Lower lobe of right lung (tissue), 2 donors: Measurements from ENCODE around the gene EMSY. TPM values are rescaled to one million over a fixed set of nuclear protein-coding genes. Genes with fewer than 3 reads are reported as not detected.

Experiments used
- ATAC-seq, 2 donors: fragments of 200-7000 bp; cut with Tn5 transposase; one replicate each; pipeline ENCODE4 v1.9.1; 2020 to 2022; ENCODE audit warnings: mild to moderate bottlenecking in 2 of 2, moderate library complexity in 2 of 2
- DNase-seq: peaks from one replicate; pipeline ENCODE4 v3.0.0-alpha.2; 2020
- H3K27ac ChIP-seq: fragments of 200-600 bp; one replicate; pipeline ENCODE4 v1.8.0; 2022
- H3K27me3 ChIP-seq: fragments of 200-600 bp; one replicate; pipeline ENCODE4 v1.8.0; 2022; ENCODE audit warnings: low read depth
- H3K36me3 ChIP-seq: fragments of 200-600 bp; one replicate; pipeline ENCODE4 v1.8.0; 2022; ENCODE audit warnings: mild to moderate bottlenecking
- H3K4me1 ChIP-seq: fragments of 200-600 bp; one replicate; pipeline ENCODE4 v1.8.0; 2022
- H3K4me3 ChIP-seq: fragments of 200-600 bp; one replicate; pipeline ENCODE4 v1.8.0; 2022; ENCODE audit warnings: mild to moderate bottlenecking
- H3K9me3 ChIP-seq: fragments of 200-600 bp; one replicate; pipeline ENCODE4 v1.8.0; 2022
- intact Hi-C: fragments of 100-400 bp; cut with DNase I; formaldehyde crosslinking; loops from one replicate; pipeline ENCODE4 v1.11.0; 2022
- total RNA-seq: library from RNA; stranded (reverse); fragmentation: NEBNext Ultra II Directional; extraction: Animal tissue kit (Norgen Biotek cat#: 25700); gene quantifications from one replicate; pipeline ENCODE4 v1.2.1, GENCODE V29; 2021
- TF ChIP-seq, protein P1 (sequence below): fragments of 200-600 bp; IDR thresholded peaks from one replicate; pipeline ENCODE4 v1.8.0; 2022; ENCODE audit warnings: antibody characterized with exemption, mild to moderate bottlenecking
- donor health status: DM: no; HTN: yes; CAD: no; lungs with severe emphysema.

EMSY gene
- total RNA-seq, 1 donor from 2014 or later, result 21.1 TPM

DNA sequence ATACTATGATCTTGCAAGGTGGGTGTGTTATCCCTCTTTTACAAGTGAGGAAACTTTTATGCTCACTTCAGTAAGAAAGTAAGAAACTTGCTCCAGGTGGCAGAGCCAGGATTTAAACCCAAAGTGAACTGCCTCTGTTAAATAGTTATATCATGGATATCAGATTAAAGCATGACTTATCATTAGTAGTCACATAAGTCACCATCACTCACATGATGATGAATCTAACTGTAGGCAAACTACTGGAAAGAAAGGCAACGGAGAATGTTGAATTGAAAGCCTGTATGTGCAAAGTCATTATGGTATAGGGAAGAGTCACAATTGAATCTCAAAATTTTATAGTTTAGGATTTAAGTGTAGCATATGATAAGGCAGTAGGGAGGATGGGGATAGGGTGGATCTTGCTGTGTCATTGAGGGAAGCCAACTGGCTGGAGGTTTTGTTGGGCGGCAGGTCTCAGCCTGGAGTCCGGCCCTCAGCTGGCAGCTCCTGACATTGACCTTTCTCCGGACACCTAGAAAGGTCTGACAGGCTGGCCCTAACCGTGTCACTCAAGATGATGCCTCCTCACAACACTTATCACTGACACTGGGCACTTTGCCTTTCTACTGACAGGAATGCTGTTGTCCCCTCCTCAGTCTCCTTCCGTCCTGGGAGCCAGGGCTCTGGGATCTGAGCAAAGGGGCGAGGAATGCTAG is 98.3 kb downstream of the EMSY start:
- Histone ChIP-seq H3K36me3 (peaks cover 79% of the 10 kb centered on the region), H3K4me1 (no peaks in the 10 kb centered on the region), H3K9me3 (no peaks in the 10 kb centered on the region), H3K4me3 (no peak overlapping the region), H3K27me3 (no peaks in the 10 kb centered on the region), H3K27ac (no peak overlapping the region)
- TF ChIP-seq, protein P1, sequence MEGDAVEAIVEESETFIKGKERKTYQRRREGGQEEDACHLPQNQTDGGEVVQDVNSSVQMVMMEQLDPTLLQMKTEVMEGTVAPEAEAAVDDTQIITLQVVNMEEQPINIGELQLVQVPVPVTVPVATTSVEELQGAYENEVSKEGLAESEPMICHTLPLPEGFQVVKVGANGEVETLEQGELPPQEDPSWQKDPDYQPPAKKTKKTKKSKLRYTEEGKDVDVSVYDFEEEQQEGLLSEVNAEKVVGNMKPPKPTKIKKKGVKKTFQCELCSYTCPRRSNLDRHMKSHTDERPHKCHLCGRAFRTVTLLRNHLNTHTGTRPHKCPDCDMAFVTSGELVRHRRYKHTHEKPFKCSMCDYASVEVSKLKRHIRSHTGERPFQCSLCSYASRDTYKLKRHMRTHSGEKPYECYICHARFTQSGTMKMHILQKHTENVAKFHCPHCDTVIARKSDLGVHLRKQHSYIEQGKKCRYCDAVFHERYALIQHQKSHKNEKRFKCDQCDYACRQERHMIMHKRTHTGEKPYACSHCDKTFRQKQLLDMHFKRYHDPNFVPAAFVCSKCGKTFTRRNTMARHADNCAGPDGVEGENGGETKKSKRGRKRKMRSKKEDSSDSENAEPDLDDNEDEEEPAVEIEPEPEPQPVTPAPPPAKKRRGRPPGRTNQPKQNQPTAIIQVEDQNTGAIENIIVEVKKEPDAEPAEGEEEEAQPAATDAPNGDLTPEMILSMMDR, result no peak
- intact Hi-C loops, result no loop called here
- no peak for DNase-seq
- ATAC-seq, result no peak

DNA sequence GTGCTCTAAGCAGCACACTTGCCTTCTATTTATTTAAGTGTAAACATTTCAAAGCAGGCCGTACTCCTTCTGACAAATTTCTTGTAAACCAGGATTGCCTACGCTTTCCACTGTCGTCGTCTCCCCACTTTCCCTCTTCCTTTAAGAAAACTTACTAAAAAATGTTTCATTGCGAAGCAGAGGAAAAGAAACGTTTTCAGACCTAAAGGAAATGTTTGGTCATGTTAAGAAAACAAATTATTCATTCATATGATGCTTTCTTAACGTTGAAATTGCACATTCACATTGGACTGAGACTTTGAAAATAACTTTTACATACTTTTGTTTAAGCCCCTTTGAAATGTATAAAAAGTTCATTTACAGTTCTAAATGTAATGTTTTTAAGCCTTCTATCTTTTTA is 106.0 kb downstream of the EMSY start:
- H3K36me3 ChIP-seq, result peaks cover 20% of the 10 kb centered on the region
- ATAC-seq, result no peak
- DNase-seq, result no peak
- H3K4me1 ChIP-seq, result peaks cover 12% of the 10 kb centered on the region
- no peaks in the 10 kb centered on the region for H3K27me3 ChIP-seq
- intact Hi-C loops, result no loop called here
- no peak overlapping the region for H3K4me3 ChIP-seq
- no peaks in the 10 kb centered on the region for H3K9me3 ChIP-seq
- TF ChIP-seq, protein P1, result no peak
- H3K27ac ChIP-seq, result no peak overlapping the region

DNA sequence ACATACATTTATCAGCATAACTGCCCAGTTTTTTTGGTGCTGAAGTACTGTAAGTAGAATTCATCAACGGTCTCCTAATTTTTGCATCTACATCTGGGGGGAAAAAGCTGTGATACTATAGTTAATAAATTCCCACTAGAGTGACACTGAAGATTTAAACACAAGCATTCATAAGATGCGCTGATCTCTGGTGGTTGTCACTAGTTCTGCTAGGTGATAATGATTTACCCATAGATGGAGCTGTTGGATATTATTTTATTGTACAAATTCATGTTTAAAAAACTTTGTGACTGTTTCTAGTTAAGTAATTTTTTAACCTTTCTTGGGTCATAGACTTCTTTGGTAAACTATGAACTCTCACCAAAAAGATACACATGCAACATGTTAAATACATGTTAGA is 106.6 kb downstream of the EMSY start:
- H3K36me3 ChIP-seq, result peaks cover 14% of the 10 kb centered on the region
- peaks cover 12% of the 10 kb centered on the region for H3K4me1 ChIP-seq
- DNase-seq (no peak), ATAC-seq (no peak)
- no peak overlapping the region for H3K27ac ChIP-seq
- H3K4me3 ChIP-seq, result no peak overlapping the region
- intact Hi-C loops, result no loop called here
- H3K27me3 ChIP-seq, result no peaks in the 10 kb centered on the region
- no peaks in the 10 kb centered on the region for H3K9me3 ChIP-seq
- TF ChIP-seq, protein P1, result peak; percentile 27

DNA sequence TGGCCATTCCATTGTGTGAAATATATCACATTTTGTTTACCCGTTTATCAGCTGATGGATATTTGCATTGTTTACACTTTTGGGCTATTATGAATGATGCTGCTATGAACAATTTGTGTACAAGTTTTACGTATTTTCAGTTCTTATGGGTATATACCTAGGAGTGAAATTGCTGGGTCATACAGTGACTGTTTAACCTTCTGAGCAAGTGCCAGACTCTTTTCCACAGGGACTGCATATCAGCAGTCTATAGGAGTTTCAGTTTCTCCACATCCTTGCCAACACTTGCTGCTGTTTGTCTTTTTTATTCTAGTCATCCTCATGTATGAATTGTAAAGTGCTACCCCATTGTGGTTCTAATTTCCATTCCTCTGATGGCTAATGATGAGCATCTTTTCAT is 108.2 kb downstream of the EMSY start:
- H3K4me1 ChIP-seq, result peaks cover 12% of the 10 kb centered on the region
- no peak for ATAC-seq
- DNase-seq, result no peak
- no peaks in the 10 kb centered on the region for H3K36me3 ChIP-seq
- no peaks in the 10 kb centered on the region for H3K9me3 ChIP-seq
- intact Hi-C loops, result no loop called here
- TF ChIP-seq, protein P1, result no peak
- H3K27ac ChIP-seq, result no peak overlapping the region
- H3K4me3 ChIP-seq, result no peak overlapping the region
- H3K27me3 ChIP-seq, result no peaks in the 10 kb centered on the region

DNA sequence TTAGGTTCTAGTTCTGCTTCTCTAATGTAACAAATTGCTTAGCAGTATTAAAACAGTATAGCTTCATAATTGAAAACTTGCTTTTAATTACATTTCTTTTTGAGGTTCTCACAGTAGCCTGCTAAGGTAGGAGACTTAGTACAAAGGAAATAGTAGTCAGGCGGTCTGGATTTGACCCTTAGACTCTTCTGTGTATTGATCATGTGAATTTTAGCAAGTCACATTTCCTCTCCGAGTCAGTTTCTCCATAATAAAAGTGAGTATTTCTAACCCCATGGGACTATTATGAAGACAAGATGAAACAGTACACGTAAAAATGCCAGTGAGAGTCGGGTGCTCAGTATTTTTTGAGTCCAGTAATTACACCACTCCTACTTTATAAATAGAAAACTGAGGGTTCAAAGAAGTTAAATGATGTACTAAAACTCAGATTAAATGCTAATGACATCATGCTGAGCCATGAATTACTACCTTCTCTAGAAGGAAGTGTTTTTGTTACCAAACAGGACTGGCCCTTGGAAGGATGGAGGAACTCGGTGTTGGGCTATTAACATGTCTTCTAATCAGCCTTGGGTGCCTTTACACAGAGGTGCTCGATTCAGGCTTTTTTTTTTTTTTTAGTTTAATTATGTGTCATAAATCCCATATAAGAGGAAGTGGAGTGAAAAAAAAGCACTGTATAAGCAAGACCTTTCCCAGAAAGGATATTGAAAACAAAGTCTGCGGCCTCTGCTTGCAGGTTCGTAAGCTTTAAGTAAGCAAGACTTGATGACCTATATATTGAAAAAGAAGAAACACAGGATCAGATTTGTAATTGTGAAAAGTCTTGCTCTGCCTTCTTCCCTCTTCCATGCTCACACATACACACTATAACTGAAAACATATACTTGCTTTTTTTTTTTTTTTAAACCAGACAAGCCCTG is 109.0 kb downstream of the EMSY start:
- Histone ChIP-seq H3K4me1 (peaks cover 12% of the 10 kb centered on the region), H3K27ac (no peak overlapping the region), H3K36me3 (no peaks in the 10 kb centered on the region), H3K4me3 (no peak overlapping the region), H3K27me3 (no peaks in the 10 kb centered on the region), H3K9me3 (no peaks in the 10 kb centered on the region)
- DNase-seq (no peak), ATAC-seq (no peak)
- intact Hi-C loops, result no loop called here
- TF ChIP-seq, protein P1, result no peak
